Glomerular visceral epithelial cell (primary cell): ENCODE results near the gene MMEL1.
"Not testable (repeated sequence)": the region's sequence is repeated elsewhere in the genome, so short reads cannot be mapped to it uniquely, and the experiment has no call there.

Experiments
- DNase-seq: peaks from one replicate; pipeline ENCODE4 v3.0.0-alpha.2; 2016; ENCODE audit errors: extremely low spot score

The MMEL1 gene

GRCh38 chr1:2591581-2592261 lies 41.1 kb downstream of the MMEL1 start:
- no peak for DNase-seq

- DNase-seq, result no peak
Observed at GRCh38 chr1:2591233-2591580, 41.6 kb downstream of the MMEL1 start.

- no peak for DNase-seq
Observed at GRCh38 chr1:2590233-2591141, 42.3 kb downstream of the MMEL1 start.

GRCh38 chr1:2589431-2590232 lies 43.2 kb downstream of the MMEL1 start:
- DNase-seq, result no peak

GRCh38 chr1:2588661-2589430 lies 44.0 kb downstream of the MMEL1 start:
- no peak for DNase-seq

GRCh38 chr1:2587860-2588571 lies 44.8 kb downstream of the MMEL1 start:
- no peak for DNase-seq

GRCh38 chr1:2587071-2587859 lies 45.6 kb downstream of the MMEL1 start:
- DNase-seq, result no peak

- peak; percentile 99 for DNase-seq
Observed at GRCh38 chr1:2586154-2587070, 46.4 kb downstream of the MMEL1 start, which contains the start of gene PRXL2B. TSS of gene PRXL2B (plus strand) at chr1:2586777. CDS start at chr1:2586886, 109 bp downstream.

- peak; percentile 55 for DNase-seq
Observed at GRCh38 chr1:2585318-2586092, 47.3 kb downstream of the MMEL1 start.

GRCh38 chr1:2584686-2585317 lies 48.0 kb downstream of the MMEL1 start:
- no peak for DNase-seq

GRCh38 chr1:2583871-2584351 lies 48.9 kb downstream of the MMEL1 start:
- DNase-seq, result no peak

GRCh38 chr1:2583331-2583791 lies 49.5 kb downstream of the MMEL1 start:
- no peak for DNase-seq

GRCh38 chr1:2582391-2582790 lies 50.4 kb downstream of the MMEL1 start:
- peak; percentile 17 for DNase-seq

GRCh38 chr1:2580691-2581090 lies 52.1 kb downstream of the MMEL1 start:
- DNase-seq, result no peak

- DNase-seq, result no peak
Observed at GRCh38 chr1:2578758-2579118, 54.1 kb downstream of the MMEL1 start.

GRCh38 chr1:2577565-2578075 lies 55.2 kb downstream of the MMEL1 start:
- not testable (repeated sequence) for DNase-seq
